Spleen (tissue), 11 donors: ENCODE data around the gene SSBP3. TPM values are rescaled to one million over a fixed set of nuclear protein-coding genes. Genes with fewer than 3 reads are reported as not detected.
A peak's percentile ranks its signal among the peaks of the same experiment; 100 is the strongest.

ENCODE experiments used
- DNase-seq: peaks from one replicate; pipeline ENCODE4 v3.0.0-alpha.2; 2020
- H3K27ac ChIP-seq, 8 donors: fragments of 200-600 bp; sonication (generic) in 7 of 8; 1 replicate in 4 of 8; 2 replicates in 4 of 8; pipeline versions ENCODE4 v1.5.0 to v1.8.0; 2016 to 2021; ENCODE audit warnings: inconsistent platforms in 4 of 8, mild to moderate bottlenecking in 4 of 8, moderate library complexity in 1 of 8
- H3K27me3 ChIP-seq, 7 donors: fragments of 200-600 bp; sonication (generic) in 6 of 7; replicated peaks in 1 of 7; 1 replicate in 4 of 7; 2 replicates in 3 of 7; pipeline versions ENCODE4 v1.5.0 to v1.8.0; 2016 to 2021; ENCODE audit warnings: inconsistent platforms in 3 of 7, mild to moderate bottlenecking in 1 of 7
- H3K36me3 ChIP-seq, 6 donors: fragments of 200-600 bp; sonication (generic) in 5 of 6; 1 replicate in 4 of 6; 2 replicates in 2 of 6; pipeline versions ENCODE4 v1.5.0 to v1.8.0; 2016 to 2021; ENCODE audit warnings: inconsistent platforms in 2 of 6
- H3K4me1 ChIP-seq, 6 donors: fragments of 200-600 bp; sonication (generic) in 5 of 6; 1 replicate in 3 of 6; 2 replicates in 3 of 6; pipeline versions ENCODE4 v1.5.0 to v1.8.0; 2016 to 2021; ENCODE audit warnings: inconsistent platforms in 3 of 6
- H3K4me3 ChIP-seq, 8 donors: fragments of 200-600 bp; sonication (generic) in 7 of 8; 1 replicate in 4 of 8; 2 replicates in 4 of 8; pipeline versions ENCODE4 v1.5.0 to v1.8.0; 2016 to 2021; ENCODE audit warnings: inconsistent platforms in 4 of 8, mild to moderate bottlenecking in 4 of 8, moderate library complexity in 2 of 8
- H3K9me3 ChIP-seq, 8 donors: fragments of 200-600 bp; sonication (generic) in 7 of 8; 1 replicate in 4 of 8; 2 replicates in 4 of 8; pipeline versions ENCODE4 v1.5.0 to v1.8.0; 2016 to 2021; ENCODE audit warnings: inconsistent platforms in 4 of 8
- POLR2A ChIP-seq, 3 donors: fragments of 450-650 bp; IDR thresholded peaks; one replicate each; pipeline ENCODE4 v1.5.1; 2017; ENCODE audit warnings: antibody characterized with exemption in 3 of 3, mild to moderate bottlenecking in 1 of 3
- POLR2AphosphoS5 ChIP-seq, 3 donors: sonication (generic); formaldehyde crosslinking; IDR thresholded peaks; one replicate each; pipeline ENCODE4 v1.5.1; 2017; ENCODE audit warnings: antibody characterized with exemption in 3 of 3
- WGBS, 5 donors: extraction: QIAGEN DNeasy Blood & Tissue Kit in 3 of 5; methylation state at CpG; one replicate each; pipeline versions ENCODE4 v1.1.5 to v1.1.7; 2013 to 2018; 5-methylcytosine and 5-hydroxymethylcytosine counted together
- intact Hi-C: fragments of 100-400 bp; cut with DNase I; formaldehyde crosslinking; loops from one replicate; pipeline ENCODE4 v1.15.0; 2023; ENCODE audit warnings: low total_unique reads
- polyA plus RNA-seq, 3 donors: library from polyadenylated mRNA; stranded (reverse); fragments of 200-250 nt; gene quantifications; one replicate each; pipeline ENCODE4 v1.2.1, GENCODE V29; 2013
- total RNA-seq, 7 donors: library from RNA; depleted of rRNA in 3 of 7; stranded (reverse); fragments of >200 nt in 3 of 7; fragmentation: NEBNext Ultra II Directional in 4 of 7; extraction: Animal tissue kit (Norgen Biotek cat#: 25700) in 4 of 7; gene quantifications; one replicate each; pipeline versions ENCODE4 v1.1.0 to v1.2.1, GENCODE V29; 2016 to 2021
- TF ChIP-seq, protein P1 (sequence below), 11 experiments: fragments of 200-600 bp in 7 of 11; fragments of 450-650 bp in 4 of 11; sonication (generic) in 4 of 11; IDR thresholded peaks in 8 of 11; conservative IDR thresholded peaks in 3 of 11; 1 replicate in 7 of 11; 2 replicates in 4 of 11; pipeline versions ENCODE4 v1.4.0 to v1.8.0; 2016 to 2021; ENCODE audit warnings: antibody characterized with exemption in 11 of 11, inconsistent platforms in 4 of 11, mild to moderate bottlenecking in 1 of 11
- donor health status: healthy with polysubstance abuse.
- donor health status: DM: no; HTN: no; CAD: no; lungs with moderate emphysema.
- donor health status: DM: no; HTN: no; CAD: no.
- donor health status: Bipolar disorder and iron deficiency.
- donor health status: healthy.
- donor health status: DM: no; HTN: no; CAD: no.
- donor health status: DM: yes; HTN: yes; CAD: no.

The SSBP3 gene
- total and polyA plus RNA-seq, 10 donors, result 14.4 to 73.5 (median 26.3) TPM

DNA sequence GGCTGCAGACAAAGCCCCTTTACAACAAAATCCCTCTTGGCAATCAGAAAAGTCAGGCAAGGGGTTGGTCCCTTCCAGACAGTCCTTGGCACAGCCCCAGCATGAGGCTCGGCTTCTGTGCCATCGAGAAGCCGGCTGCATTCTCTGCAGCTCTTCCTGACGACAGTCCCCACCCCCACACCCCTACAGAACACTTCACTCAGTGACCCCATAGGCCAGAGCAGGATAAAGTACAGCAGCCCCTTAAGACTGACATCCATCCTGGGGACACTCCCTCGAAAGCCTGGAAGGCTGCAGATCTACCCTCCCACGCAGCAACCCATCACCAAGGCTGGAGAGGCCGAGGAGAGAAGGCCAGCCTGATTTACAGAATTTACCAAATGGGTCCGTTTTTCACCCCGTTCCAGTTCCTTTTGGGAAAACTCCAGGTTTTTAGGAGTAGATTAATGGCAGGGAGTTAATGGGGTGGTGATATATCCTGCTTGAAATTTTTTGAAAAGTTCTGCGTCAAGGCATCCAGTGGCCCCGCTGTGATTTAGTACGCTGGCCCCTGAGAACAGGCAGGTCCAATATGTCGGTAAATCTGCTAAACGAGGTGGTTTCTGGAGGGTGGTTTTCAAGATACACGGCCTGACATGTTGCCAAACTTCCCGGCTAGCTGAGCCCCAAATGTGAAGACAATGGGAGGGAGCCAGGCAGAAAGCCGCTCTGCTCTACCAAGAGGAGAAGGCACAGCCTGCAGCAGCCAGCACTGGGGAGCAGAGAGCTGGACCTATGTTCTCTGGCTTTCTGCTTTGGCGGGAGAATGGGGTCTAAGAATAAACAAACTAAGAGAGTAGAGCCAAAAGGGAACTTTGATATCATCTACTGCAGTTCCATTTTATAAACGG lies 81.7 kb downstream of the SSBP3 start:
- no peak for DNase-seq
- 72 to 79% (median 75%) methylated on average over 18 to 19 of the region's 19 CpGs for WGBS, 5 donors
- intact Hi-C loops, result no loop called here
- Histone ChIP-seq H3K4me3 (no peak overlapping the region), H3K27me3 (no peaks in the 10 kb centered on the region), H3K9me3 (no peaks in the 10 kb centered on the region), H3K27ac (peak overlapping the region in 6 of 8 donors; percentile 46 to 65 (median 56)), H3K36me3 (no peaks in the 10 kb centered on the region), H3K4me1 (peaks cover 8 to 83% (median 47%) of the 10 kb centered on the region in 6 donors)
- TF ChIP-seq, protein P1, sequence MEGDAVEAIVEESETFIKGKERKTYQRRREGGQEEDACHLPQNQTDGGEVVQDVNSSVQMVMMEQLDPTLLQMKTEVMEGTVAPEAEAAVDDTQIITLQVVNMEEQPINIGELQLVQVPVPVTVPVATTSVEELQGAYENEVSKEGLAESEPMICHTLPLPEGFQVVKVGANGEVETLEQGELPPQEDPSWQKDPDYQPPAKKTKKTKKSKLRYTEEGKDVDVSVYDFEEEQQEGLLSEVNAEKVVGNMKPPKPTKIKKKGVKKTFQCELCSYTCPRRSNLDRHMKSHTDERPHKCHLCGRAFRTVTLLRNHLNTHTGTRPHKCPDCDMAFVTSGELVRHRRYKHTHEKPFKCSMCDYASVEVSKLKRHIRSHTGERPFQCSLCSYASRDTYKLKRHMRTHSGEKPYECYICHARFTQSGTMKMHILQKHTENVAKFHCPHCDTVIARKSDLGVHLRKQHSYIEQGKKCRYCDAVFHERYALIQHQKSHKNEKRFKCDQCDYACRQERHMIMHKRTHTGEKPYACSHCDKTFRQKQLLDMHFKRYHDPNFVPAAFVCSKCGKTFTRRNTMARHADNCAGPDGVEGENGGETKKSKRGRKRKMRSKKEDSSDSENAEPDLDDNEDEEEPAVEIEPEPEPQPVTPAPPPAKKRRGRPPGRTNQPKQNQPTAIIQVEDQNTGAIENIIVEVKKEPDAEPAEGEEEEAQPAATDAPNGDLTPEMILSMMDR (IDR thresholded peaks at IDR 0.05 in 8 of 11, conservative IDR thresholded peaks at IDR 0.05 in 3 of 11), result no peak
- peak in 1 of 3 donors; percentile 55 for TF ChIP-seq POLR2AphosphoS5 (IDR thresholded peaks at IDR 0.05)

DNA sequence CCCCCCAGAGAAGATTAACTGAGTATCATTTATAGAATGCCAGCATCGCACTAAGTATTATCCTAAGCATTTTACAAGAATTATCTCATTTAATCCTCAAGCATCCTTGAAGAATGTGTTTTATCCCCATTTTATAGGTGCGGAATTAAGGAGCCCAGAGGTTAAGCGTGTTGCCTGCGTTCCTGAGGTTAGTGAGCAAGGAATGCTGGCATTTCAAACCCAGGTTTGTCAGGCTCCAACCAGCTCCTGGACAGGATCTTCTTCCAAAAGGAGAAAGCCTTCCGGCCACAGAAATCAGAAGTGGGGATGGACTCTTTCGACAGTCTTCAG lies 82.3 kb downstream of the SSBP3 start:
- Histone ChIP-seq H3K4me3 (no peak overlapping the region), H3K36me3 (no peaks in the 10 kb centered on the region), H3K27me3 (no peaks in the 10 kb centered on the region), H3K27ac (peak overlapping the region in 6 of 8 donors; percentile 2 to 65 (median 55)), H3K9me3 (no peaks in the 10 kb centered on the region), H3K4me1 (peaks cover 8 to 77% (median 44%) of the 10 kb centered on the region in 6 donors)
- no peak for TF ChIP-seq POLR2A (IDR thresholded peaks at IDR 0.05)
- TF ChIP-seq POLR2AphosphoS5 (IDR thresholded peaks at IDR 0.05), result no peak
- TF ChIP-seq, protein P1 (IDR thresholded peaks at IDR 0.05 in 8 of 11, conservative IDR thresholded peaks at IDR 0.05 in 3 of 11), result no peak
- intact Hi-C loops, result no loop called here
- DNase-seq, result no peak
- 80 to 91% (median 85%) methylated on average over 6 of the region's 6 CpGs for WGBS, 5 donors

DNA sequence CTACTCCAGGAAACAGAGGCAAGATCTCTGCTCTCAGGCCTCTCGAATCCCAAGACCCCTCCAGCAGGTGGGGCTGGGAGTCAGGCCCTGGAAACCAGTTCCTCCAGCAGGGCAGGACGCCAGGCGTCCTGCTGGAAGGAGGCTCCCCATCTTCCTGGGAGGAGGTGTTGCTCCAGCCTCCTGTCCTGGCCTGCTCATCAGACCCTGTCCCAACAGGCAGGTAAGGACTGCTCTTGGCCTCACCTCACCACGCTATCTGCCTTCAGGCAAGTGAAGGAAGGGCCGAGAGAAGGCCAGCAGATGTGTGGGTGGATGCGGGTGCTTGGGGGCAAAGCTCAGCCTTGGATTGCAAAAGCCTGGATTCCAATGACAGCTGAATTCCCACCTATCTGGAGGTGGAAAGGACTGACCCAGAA lies 82.9 kb downstream of the SSBP3 start:
- intact Hi-C loops, result no loop called here
- no peak for DNase-seq
- H3K9me3 ChIP-seq, result no peaks in the 10 kb centered on the region
- WGBS, 5 donors, result 83 to 97% (median 88%) methylated on average over 6 of the region's 6 CpGs
- H3K4me3 ChIP-seq, result no peak overlapping the region
- no peaks in the 10 kb centered on the region for H3K36me3 ChIP-seq
- no peaks in the 10 kb centered on the region for H3K27me3 ChIP-seq
- H3K4me1 ChIP-seq, result peaks cover 8 to 71% (median 40%) of the 10 kb centered on the region in 6 donors
- TF ChIP-seq POLR2AphosphoS5 (IDR thresholded peaks at IDR 0.05) (no peak), POLR2A (IDR thresholded peaks at IDR 0.05) (no peak)
- TF ChIP-seq, protein P1 (IDR thresholded peaks at IDR 0.05 in 8 of 11, conservative IDR thresholded peaks at IDR 0.05 in 3 of 11), result no peak
- H3K27ac ChIP-seq, result peak overlapping the region in 4 of 8 donors; percentile 50 to 65 (median 60)

DNA sequence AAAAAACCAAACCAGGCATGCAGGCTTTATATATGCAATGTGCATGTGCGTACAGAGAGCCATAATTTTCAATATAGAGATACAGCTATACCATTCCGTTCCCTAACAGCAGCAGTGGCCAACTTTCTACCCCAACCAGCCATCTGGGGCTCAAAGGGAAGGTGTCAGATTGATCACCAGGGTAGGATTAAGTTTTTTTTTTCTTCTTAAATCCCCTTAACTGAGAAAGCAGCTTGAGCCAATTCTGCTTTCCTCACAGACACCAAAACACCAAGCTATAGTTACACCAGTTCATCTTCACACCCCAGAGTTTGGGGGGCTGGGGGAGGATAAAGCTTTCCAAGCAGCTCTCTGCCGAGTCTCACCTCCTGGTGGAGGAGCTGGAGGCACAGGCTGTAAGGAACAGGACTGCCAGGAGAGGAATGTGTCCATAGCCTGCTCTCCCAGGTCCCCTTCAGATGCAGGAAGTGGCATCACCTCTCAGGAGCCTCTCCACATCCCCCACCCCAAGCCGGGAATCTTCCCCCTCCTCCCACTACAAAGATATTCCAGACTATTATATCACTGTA lies 87.9 kb downstream of the SSBP3 start:
- Histone ChIP-seq H3K9me3 (no peaks in the 10 kb centered on the region), H3K4me1 (peaks cover 0 to 46% (median 20%) of the 10 kb centered on the region in 6 donors), H3K27ac (no peak overlapping the region), H3K27me3 (no peaks in the 10 kb centered on the region), H3K4me3 (no peak overlapping the region), H3K36me3 (no peaks in the 10 kb centered on the region)
- 83 to 94% (median 89%) methylated on average over 4 of the region's 4 CpGs for WGBS, 5 donors
- DNase-seq, result no peak
- no peak for TF ChIP-seq POLR2A (IDR thresholded peaks at IDR 0.05)
- TF ChIP-seq, protein P1 (IDR thresholded peaks at IDR 0.05 in 8 of 11, conservative IDR thresholded peaks at IDR 0.05 in 3 of 11), result no peak
- no peak for TF ChIP-seq POLR2AphosphoS5 (IDR thresholded peaks at IDR 0.05)
- intact Hi-C loops, result loop anchor here (10.0 kb wide), 2 partner anchors 76 to 166 kb away; no protein-coding TSS in a partner anchor
